T-helper 2 cell treated with Interferon-gamma antibody and Interleukin-4, amounts not matched to agents 5 μg/mL and 100 μg/mL, for 36 hours (primary cell): Measurements from ENCODE around the gene WHRN.
A peak's percentile ranks its signal among the peaks of the same experiment; 100 is the strongest.

Experiments
- DNase-seq: peaks from one replicate; pipeline ENCODE4 v3.0.0; 2021; ENCODE audit warnings: low spot score
- H3K27ac Mint-ChIP-seq: one replicate; pipeline ENCODE4 v1.8.0; 2021; ENCODE audit warnings: mild to moderate bottlenecking, mixed read lengths
- H3K27me3 Mint-ChIP-seq: one replicate; pipeline ENCODE4 v1.8.0; 2021; ENCODE audit warnings: low read depth, mixed read lengths
- H3K36me3 Mint-ChIP-seq: one replicate; pipeline ENCODE4 v1.8.0; 2021; ENCODE audit warnings: low read depth, mixed read lengths
- H3K4me1 Mint-ChIP-seq: one replicate; pipeline ENCODE4 v1.8.0; 2021; ENCODE audit warnings: low read depth, mixed read lengths
- H3K4me3 Mint-ChIP-seq: one replicate; pipeline ENCODE4 v1.8.0; 2022; ENCODE audit warnings: mild to moderate bottlenecking, moderate library complexity, mixed read lengths
- H3K9me3 Mint-ChIP-seq: one replicate; pipeline ENCODE4 v1.8.0; 2021; ENCODE audit warnings: mixed read lengths

WHRN gene

GRCh38 chr9:114416290-114416689 is 89.0 kb downstream of the WHRN start:
- no peak overlapping the region for H3K27ac Mint-ChIP-seq
- no peak for DNase-seq
- H3K4me1 Mint-ChIP-seq, result peaks cover 12% of the 10 kb centered on the region
- H3K27me3 Mint-ChIP-seq, result no peaks in the 10 kb centered on the region
- H3K9me3 Mint-ChIP-seq, result no peaks in the 10 kb centered on the region
- no peaks in the 10 kb centered on the region for H3K36me3 Mint-ChIP-seq
- no peak overlapping the region for H3K4me3 Mint-ChIP-seq

GRCh38 chr9:114414346-114414745 is 90.9 kb downstream of the WHRN start:
- no peak for DNase-seq
- H3K4me3 Mint-ChIP-seq, result no peak overlapping the region
- peaks cover 12% of the 10 kb centered on the region for H3K4me1 Mint-ChIP-seq
- H3K36me3 Mint-ChIP-seq, result no peaks in the 10 kb centered on the region
- no peak overlapping the region for H3K27ac Mint-ChIP-seq
- no peaks in the 10 kb centered on the region for H3K27me3 Mint-ChIP-seq
- no peaks in the 10 kb centered on the region for H3K9me3 Mint-ChIP-seq

- Mint-ChIP-seq H3K27me3 (no peaks in the 10 kb centered on the region), H3K36me3 (no peaks in the 10 kb centered on the region), H3K4me1 (peaks cover 12% of the 10 kb centered on the region), H3K9me3 (no peaks in the 10 kb centered on the region), H3K27ac (no peak overlapping the region), H3K4me3 (no peak overlapping the region)
- no peak for DNase-seq
Measured at GRCh38 chr9:114413861-114414301, 91.4 kb downstream of the WHRN start.

- H3K4me3 Mint-ChIP-seq, result no peak overlapping the region
- no peaks in the 10 kb centered on the region for H3K36me3 Mint-ChIP-seq
- no peaks in the 10 kb centered on the region for H3K9me3 Mint-ChIP-seq
- no peak overlapping the region for H3K27ac Mint-ChIP-seq
- no peaks in the 10 kb centered on the region for H3K27me3 Mint-ChIP-seq
- no peaks in the 10 kb centered on the region for H3K4me1 Mint-ChIP-seq
- no peak for DNase-seq
Measured at GRCh38 chr9:114412048-114412683, 93.1 kb downstream of the WHRN start.

- no peak overlapping the region for H3K4me3 Mint-ChIP-seq
- DNase-seq, result no peak
- no peaks in the 10 kb centered on the region for H3K4me1 Mint-ChIP-seq
Measured at GRCh38 chr9:114411452-114411851, 93.8 kb downstream of the WHRN start.

GRCh38 chr9:114410910-114411309 is 94.4 kb downstream of the WHRN start:
- Mint-ChIP-seq H3K9me3 (no peaks in the 10 kb centered on the region), H3K27ac (no peak overlapping the region), H3K4me3 (no peak overlapping the region), H3K27me3 (no peaks in the 10 kb centered on the region), H3K4me1 (no peaks in the 10 kb centered on the region), H3K36me3 (no peaks in the 10 kb centered on the region)
- DNase-seq, result no peak

More at GRCh38 chr9:114411452-114411851, 93.8 kb downstream of the WHRN start:
- Mint-ChIP-seq H3K9me3 (no peaks in the 10 kb centered on the region), H3K36me3 (no peaks in the 10 kb centered on the region), H3K27ac (no peak overlapping the region), H3K27me3 (no peaks in the 10 kb centered on the region)

GRCh38 chr9:114409842-114410241 is 95.4 kb downstream of the WHRN start:
- H3K4me1 Mint-ChIP-seq, result peaks cover 4% of the 10 kb centered on the region
- H3K4me3 Mint-ChIP-seq, result no peak overlapping the region
- no peaks in the 10 kb centered on the region for H3K9me3 Mint-ChIP-seq
- H3K27me3 Mint-ChIP-seq, result no peaks in the 10 kb centered on the region
- no peak for DNase-seq
- no peak overlapping the region for H3K27ac Mint-ChIP-seq
- no peaks in the 10 kb centered on the region for H3K36me3 Mint-ChIP-seq

GRCh38 chr9:114409103-114409780 is 96.0 kb downstream of the WHRN start:
- no peak for DNase-seq
- Mint-ChIP-seq H3K4me3 (no peak overlapping the region), H3K27me3 (no peaks in the 10 kb centered on the region), H3K36me3 (no peaks in the 10 kb centered on the region), H3K27ac (no peak overlapping the region), H3K4me1 (peaks cover 4% of the 10 kb centered on the region), H3K9me3 (no peaks in the 10 kb centered on the region)

GRCh38 chr9:114408645-114409044 is 96.6 kb downstream of the WHRN start:
- no peak overlapping the region for H3K4me3 Mint-ChIP-seq
- DNase-seq, result no peak
- H3K27me3 Mint-ChIP-seq, result no peaks in the 10 kb centered on the region
- no peak overlapping the region for H3K27ac Mint-ChIP-seq
- H3K36me3 Mint-ChIP-seq, result no peaks in the 10 kb centered on the region
- H3K9me3 Mint-ChIP-seq, result no peaks in the 10 kb centered on the region
- H3K4me1 Mint-ChIP-seq, result peaks cover 4% of the 10 kb centered on the region

GRCh38 chr9:114407889-114408288 is 97.4 kb downstream of the WHRN start:
- Mint-ChIP-seq H3K4me1 (peaks cover 4% of the 10 kb centered on the region), H3K9me3 (no peaks in the 10 kb centered on the region), H3K27ac (no peak overlapping the region), H3K27me3 (no peaks in the 10 kb centered on the region), H3K4me3 (no peak overlapping the region), H3K36me3 (no peaks in the 10 kb centered on the region)
- DNase-seq, result no peak

GRCh38 chr9:114406441-114406840 is 98.8 kb downstream of the WHRN start:
- Mint-ChIP-seq H3K4me3 (no peak overlapping the region), H3K4me1 (peaks cover 4% of the 10 kb centered on the region), H3K27ac (no peak overlapping the region), H3K9me3 (no peaks in the 10 kb centered on the region), H3K36me3 (no peaks in the 10 kb centered on the region), H3K27me3 (no peaks in the 10 kb centered on the region)
- no peak for DNase-seq

- Mint-ChIP-seq H3K27me3 (no peaks in the 10 kb centered on the region), H3K9me3 (no peaks in the 10 kb centered on the region), H3K4me3 (no peak overlapping the region), H3K36me3 (no peaks in the 10 kb centered on the region), H3K27ac (no peak overlapping the region), H3K4me1 (peaks cover 4% of the 10 kb centered on the region)
- peak; percentile 60 for DNase-seq
Measured at GRCh38 chr9:114405294-114406034, 99.8 kb downstream of the WHRN start.

- Mint-ChIP-seq H3K36me3 (no peaks in the 10 kb centered on the region), H3K27ac (no peak overlapping the region), H3K9me3 (no peaks in the 10 kb centered on the region), H3K27me3 (no peaks in the 10 kb centered on the region), H3K4me3 (no peak overlapping the region), H3K4me1 (peaks cover 4% of the 10 kb centered on the region)
- no peak for DNase-seq
Measured at GRCh38 chr9:114404531-114404930, 100.7 kb downstream of the WHRN start.

- H3K4me1 Mint-ChIP-seq, result peaks cover 4% of the 10 kb centered on the region
- H3K27ac Mint-ChIP-seq, result no peak overlapping the region
Measured at GRCh38 chr9:114403153-114403756, 102.0 kb downstream of the WHRN start.

More at GRCh38 chr9:114403153-114403756, 102.0 kb downstream of the WHRN start:
- Mint-ChIP-seq H3K9me3 (no peaks in the 10 kb centered on the region), H3K4me3 (no peak overlapping the region), H3K27me3 (no peaks in the 10 kb centered on the region), H3K36me3 (no peaks in the 10 kb centered on the region)
- DNase-seq, result no peak
